Right lung (tissue), 5 donors: ENCODE results near the gene REC114. TPM values are rescaled to one million over a fixed set of nuclear protein-coding genes. Genes with fewer than 3 reads are reported as not detected.

ENCODE experiments used
- DNase-seq, 2 donors: peaks; one replicate each; pipeline ENCODE4 v3.0.0-alpha.2; 2013
- polyA plus RNA-seq, 5 donors: library from polyadenylated mRNA; unstranded; fragments of 120-200 nt; gene quantifications; one replicate each; pipeline versions ENCODE4 v1.2.1 to v1.2.3, GENCODE V29; 2013; ENCODE audit warnings: inconsistent platforms in 1 of 5, low replicate concordance in 1 of 5; ENCODE audit not compliant: insufficient read length in 5 of 5, insufficient read depth in 1 of 5

The REC114 gene
- polyA plus RNA-seq, 5 donors = 0.13 TPM; not detected in 4

DNA sequence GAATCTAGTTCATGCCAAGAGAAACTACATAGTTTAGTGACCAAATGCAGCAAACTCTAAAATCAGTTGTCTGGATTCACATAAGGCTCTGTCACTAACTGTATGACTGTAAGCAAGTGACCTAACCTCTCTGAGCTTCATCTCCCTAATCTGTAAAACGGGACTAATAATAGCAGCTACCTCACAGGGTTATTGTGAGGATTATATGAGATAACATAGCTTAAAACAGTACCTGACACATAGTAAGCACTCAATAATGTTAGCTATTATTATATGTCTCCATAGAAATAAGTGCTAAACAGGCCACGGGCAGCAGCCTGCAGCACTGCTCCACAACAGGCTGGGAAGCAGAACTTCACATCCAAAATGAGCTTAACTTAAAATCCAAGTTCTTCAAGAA lies 160.0 kb downstream of the REC114 start:
- no peak for DNase-seq

GRCh38 chr15:73604477-73604876 lies 161.5 kb downstream of the REC114 start:
- no peak for DNase-seq

DNA sequence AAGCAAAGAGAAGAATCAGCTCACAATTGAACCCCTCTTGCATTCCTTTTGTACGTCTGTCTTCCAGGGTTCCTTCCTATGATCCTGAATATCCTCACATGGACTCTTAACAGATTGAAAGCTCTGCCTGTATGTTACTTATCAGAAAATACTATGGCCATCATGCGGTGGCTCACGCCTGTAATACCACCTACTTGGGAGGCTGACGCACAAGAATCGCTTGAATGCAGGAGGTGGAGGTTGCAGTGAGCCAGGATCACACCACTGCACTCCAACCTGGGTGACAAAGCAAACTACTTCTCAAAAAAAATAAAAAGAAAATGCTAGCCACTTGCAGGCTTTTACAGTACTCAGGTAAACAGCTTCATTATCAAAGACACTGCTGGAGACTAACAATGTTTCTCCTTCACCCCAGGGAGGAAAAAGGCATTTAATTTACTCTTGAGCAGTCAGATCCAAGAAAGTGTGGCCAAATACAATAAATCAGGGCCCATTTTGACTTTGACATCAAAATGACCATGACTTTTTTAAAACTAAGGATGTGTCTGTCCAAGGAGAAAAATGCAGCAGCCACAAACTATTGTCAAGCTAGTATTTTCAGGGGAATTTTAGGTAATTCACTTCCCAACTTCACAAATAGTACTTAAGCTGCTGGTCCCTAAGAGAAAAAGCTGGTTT lies 162.9 kb downstream of the REC114 start:
- DNase-seq = no peak

DNA sequence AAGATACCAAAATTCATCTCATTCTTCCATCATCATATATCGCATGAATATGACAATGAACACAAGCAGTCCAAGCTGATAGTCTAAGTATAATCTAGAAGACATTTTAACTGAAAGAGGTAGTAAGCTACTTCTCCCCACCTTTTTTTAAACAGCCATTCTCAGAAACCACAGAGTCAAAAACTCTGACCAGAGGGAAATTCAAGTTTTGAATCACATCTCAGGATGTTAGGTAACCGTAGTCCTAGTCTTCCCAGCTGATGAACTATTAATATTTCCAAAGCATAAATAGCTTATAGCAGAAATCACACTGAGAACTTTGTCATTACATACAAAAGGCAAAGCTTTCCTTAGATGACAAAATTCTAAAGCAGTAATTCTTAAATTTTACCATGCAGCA lies 164.4 kb downstream of the REC114 start:
- DNase-seq = no peak

DNA sequence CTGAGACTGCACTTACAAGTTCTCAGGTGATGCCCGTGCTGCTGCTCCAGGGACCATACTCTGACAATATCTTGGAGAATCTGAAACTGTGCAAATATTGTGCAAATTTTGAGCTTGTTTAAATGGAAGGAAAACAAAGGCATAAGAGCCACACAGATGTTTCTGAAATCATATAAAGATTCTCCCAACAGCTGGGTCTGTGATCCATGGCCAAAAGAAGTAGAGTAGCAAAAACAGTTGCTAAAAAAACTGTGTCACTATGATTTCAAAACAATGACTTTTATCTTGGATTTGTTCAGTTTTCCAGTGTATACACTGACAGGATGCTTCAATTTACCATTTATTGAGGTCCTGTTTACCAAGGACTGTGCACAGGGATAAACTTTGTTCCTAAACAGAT lies 164.9 kb downstream of the REC114 start:
- DNase-seq = peak; percentile 52 to 61

DNA sequence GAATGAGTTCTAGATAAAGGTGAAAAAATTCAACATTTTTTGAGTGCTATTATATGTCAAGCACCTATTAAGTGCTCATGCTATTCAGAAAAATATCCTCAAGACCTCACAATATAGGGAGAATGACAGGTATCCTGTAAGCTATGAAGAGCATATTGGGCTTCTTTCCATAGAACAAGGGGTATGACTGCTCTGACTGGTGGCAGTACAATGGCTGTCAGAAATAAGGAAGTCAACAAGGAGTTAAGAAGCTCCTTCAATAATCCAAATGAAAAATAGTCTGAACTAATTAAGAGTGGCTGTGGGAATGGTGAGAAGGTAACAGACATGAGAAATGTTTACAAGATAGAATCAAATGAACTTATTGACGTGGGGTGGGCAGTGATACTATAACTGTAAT lies 165.5 kb downstream of the REC114 start:
- DNase-seq = no peak

DNA sequence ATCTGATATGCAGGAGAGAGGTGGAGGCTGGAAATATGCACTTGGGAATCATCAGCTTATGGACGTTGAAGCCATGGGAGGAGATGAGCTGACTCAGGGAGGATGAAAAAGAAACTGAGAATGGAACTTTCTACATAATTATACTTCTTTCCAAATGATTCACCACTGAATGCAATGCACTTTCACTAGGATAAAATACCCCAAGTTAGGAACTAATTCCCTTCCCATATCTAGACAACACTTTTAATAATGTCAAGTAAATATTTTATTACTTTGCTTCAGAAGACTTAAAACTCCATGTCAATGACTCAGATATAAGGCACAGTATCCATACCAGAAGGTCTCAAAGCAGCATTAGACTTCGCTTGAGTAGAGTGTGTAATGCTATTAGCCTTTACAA lies 166.0 kb downstream of the REC114 start:
- no peak for DNase-seq

Other genes with a start within 250 kb of the REC114 start
- gene HCN4, start 74.2 kb upstream of the REC114 start, polyA plus RNA-seq = under 1 TPM; 0.10 to 0.24 (median 0.16) TPM
- gene NPTN, start 190.2 kb downstream of the REC114 start, polyA plus RNA-seq = 100 to 1,000 TPM; 110 to 143 (median 126) TPM
- gene CD276, start 241.2 kb downstream of the REC114 start, polyA plus RNA-seq = 100 to 1,000 TPM; 138 to 179 (median 150) TPM